ENCODE results near the gene E4F1. TPM values are rescaled to one million over a fixed set of nuclear protein-coding genes. Genes with fewer than 3 reads are reported as not detected.

Gene E4F1
- total and polyA plus RNA-seq, 2 experiments from 2014 or later: 27.7 to 55.4 TPM

DNA sequence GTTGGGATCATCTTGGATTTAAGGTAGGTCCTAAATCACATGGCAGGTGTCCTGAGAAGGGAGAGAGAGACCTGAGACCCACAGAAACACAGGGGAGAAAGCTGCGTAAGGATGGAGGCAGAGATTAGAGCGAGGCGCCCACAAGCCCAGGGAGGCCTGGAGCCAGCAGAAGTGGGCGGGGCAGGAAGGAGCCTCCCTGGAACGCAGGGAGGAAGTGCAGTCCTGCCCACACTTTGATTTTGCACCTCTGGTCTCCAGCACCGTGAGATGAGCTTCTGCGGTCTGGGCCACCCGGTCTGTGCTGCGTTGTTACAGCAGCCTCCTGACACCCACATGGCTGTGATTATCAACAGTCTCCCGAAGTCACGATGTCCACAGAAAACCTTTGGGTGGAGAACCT, 19.2 kb downstream of the E4F1 start:
- H3K27ac ChIP-seq: no peak overlapping the region
- TF ChIP-seq, protein P1, sequence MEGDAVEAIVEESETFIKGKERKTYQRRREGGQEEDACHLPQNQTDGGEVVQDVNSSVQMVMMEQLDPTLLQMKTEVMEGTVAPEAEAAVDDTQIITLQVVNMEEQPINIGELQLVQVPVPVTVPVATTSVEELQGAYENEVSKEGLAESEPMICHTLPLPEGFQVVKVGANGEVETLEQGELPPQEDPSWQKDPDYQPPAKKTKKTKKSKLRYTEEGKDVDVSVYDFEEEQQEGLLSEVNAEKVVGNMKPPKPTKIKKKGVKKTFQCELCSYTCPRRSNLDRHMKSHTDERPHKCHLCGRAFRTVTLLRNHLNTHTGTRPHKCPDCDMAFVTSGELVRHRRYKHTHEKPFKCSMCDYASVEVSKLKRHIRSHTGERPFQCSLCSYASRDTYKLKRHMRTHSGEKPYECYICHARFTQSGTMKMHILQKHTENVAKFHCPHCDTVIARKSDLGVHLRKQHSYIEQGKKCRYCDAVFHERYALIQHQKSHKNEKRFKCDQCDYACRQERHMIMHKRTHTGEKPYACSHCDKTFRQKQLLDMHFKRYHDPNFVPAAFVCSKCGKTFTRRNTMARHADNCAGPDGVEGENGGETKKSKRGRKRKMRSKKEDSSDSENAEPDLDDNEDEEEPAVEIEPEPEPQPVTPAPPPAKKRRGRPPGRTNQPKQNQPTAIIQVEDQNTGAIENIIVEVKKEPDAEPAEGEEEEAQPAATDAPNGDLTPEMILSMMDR (IDR thresholded peaks at IDR 0.05; ENCODE audit: low read depth, low read length): no peak
- no peak overlapping the region for H3K4me3 ChIP-seq
- peaks cover 5% of the 10 kb centered on the region for H3K27me3 ChIP-seq
- DNase-seq (ENCODE audit: low read depth in 1 of 2, low spot score in 1 of 2): no peak
- H3K4me1 ChIP-seq (ENCODE audit: low read depth): no peaks in the 10 kb centered on the region
- H3K36me3 ChIP-seq: peaks cover 19% of the 10 kb centered on the region
- H3K9me3 ChIP-seq (ENCODE audit: low read depth): no peaks in the 10 kb centered on the region

DNA sequence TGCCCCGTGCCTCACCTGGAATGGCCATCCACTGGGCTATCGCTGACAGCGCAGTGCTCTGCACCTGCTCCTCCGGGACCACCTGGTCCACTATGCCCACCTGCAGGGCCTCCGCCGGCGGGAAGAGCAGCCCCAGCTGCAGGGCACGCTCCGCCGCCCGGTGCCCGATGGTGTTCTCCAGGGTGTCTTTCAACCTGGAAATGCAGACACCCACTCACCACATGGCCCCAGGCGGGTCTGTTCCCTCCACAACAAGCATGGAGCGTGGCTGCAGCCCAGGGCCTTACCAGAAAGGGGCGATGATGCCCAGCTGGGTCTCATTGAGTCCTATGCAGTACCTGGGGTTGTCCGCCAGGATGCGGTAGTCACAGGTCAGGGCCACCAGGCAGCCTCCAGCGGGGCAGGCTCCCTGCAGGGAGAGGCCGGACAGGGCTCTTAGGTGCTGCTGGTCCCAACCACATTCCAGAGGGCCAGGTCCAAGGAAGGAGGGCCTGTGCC, 19.7 kb downstream of the E4F1 start:
- Histone ChIP-seq H3K27ac (no peak overlapping the region), H3K9me3 (ENCODE audit: low read depth) (no peaks in the 10 kb centered on the region), H3K36me3 (peaks cover 19% of the 10 kb centered on the region), H3K4me1 (ENCODE audit: low read depth) (no peaks in the 10 kb centered on the region), H3K27me3 (no peaks in the 10 kb centered on the region), H3K4me3 (no peak overlapping the region)
- TF ChIP-seq, protein P1 (IDR thresholded peaks at IDR 0.05; ENCODE audit: low read depth, low read length): no peak
- DNase-seq (ENCODE audit: low read depth in 1 of 2, low spot score in 1 of 2): no peak

DNA sequence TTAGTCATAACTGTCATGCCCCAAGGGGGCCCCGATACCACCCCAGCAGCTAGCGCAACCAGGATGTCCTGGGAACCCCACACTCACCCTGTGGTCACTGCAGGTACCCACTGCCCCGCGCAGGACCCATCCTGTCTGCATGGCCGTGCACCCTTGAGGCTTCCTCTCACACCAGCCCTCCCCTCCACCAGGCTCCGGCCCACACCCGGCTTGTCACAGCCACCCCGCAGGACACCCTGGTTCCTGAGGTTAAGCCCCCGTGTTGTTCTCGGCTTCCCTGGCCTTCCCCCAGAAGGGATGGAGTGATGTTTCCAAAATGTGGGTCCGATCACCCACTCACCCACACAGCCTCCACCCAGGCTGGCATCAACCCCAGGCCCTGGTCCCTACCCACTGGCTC, 20.4 kb downstream of the E4F1 start:
- H3K9me3 ChIP-seq (ENCODE audit: low read depth): no peaks in the 10 kb centered on the region
- peaks cover 19% of the 10 kb centered on the region for H3K36me3 ChIP-seq
- H3K27ac ChIP-seq: no peak overlapping the region
- no peak for DNase-seq (ENCODE audit: low read depth in 1 of 2, low spot score in 1 of 2)
- TF ChIP-seq, protein P1 (IDR thresholded peaks at IDR 0.05; ENCODE audit: low read depth, low read length): no peak
- H3K4me1 ChIP-seq (ENCODE audit: low read depth): no peaks in the 10 kb centered on the region
- no peak overlapping the region for H3K4me3 ChIP-seq
- H3K27me3 ChIP-seq: no peaks in the 10 kb centered on the region

DNA sequence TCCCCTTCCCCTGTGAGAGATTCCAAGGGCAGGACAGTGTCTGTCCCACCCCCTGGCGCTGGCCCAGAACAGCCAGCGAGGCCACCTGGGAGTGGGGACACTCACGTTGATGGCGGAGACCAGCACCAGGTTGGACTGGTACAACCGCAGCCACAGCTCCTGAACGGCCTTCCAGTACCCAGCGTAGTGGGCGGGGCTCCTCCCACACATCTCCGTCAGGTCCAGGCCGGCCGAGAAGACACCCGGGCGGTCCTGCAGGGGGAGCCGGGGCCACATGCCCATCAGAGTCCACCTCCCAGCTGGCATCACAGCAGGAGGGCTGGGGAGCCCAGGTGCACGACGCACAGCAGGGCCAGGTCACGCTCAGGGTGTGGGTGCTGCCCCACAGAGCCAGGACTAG, 20.9 kb downstream of the E4F1 start:
- H3K9me3 ChIP-seq (ENCODE audit: low read depth): no peaks in the 10 kb centered on the region
- no peak overlapping the region for H3K4me3 ChIP-seq
- peaks cover 19% of the 10 kb centered on the region for H3K36me3 ChIP-seq
- H3K4me1 ChIP-seq (ENCODE audit: low read depth): no peaks in the 10 kb centered on the region
- DNase-seq (ENCODE audit: low read depth in 1 of 2, low spot score in 1 of 2): no peak
- no peaks in the 10 kb centered on the region for H3K27me3 ChIP-seq
- TF ChIP-seq, protein P1 (IDR thresholded peaks at IDR 0.05; ENCODE audit: low read depth, low read length): peak; percentile 5
- no peak overlapping the region for H3K27ac ChIP-seq

DNA sequence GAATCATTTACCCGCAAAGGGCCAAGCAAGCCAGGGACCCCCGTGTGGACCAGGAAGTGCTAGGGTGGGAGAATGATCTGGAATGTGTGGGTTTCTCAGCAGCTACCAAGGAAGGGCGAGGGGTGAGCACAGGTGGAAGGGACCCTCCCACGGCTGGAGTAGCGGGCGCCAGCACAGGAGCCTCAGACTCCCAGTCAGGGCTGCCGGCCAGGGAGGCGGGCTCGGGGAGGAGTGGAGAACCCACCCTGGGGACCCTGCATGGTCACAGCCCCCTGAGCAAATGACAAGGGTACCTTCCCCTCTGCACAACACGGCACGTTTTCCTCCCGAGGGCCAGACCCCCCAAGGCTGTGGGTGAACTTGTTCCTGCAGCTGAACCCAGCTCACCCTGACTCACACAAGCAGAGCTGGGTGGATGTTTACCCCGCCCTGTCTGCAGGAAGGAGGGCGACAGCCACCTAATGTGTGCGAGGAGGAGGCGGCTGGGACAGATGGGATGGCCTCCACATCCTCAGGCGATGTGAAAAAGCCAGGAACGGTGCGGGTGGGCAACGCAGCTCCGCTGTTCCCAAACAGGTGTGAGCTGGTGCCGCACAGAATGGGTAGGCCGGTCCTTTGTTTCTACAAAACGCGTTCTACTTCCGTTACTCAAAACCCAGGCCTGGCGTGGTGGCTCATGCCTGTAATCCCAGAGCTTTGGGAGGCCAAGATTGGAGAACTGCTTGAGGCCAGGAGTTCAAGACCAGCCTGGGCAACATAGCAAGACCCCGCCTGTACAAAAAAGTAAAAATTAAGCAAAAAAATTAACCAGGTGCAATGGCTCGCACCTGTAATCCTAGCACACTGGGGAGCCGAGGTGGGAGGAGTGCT, 21.8 kb downstream of the E4F1 start:
- no peaks in the 10 kb centered on the region for H3K27me3 ChIP-seq
- H3K4me1 ChIP-seq (ENCODE audit: low read depth): no peaks in the 10 kb centered on the region
- no peaks in the 10 kb centered on the region for H3K9me3 ChIP-seq (ENCODE audit: low read depth)
- H3K36me3 ChIP-seq: peaks cover 16% of the 10 kb centered on the region
- no peak overlapping the region for H3K4me3 ChIP-seq
- DNase-seq (ENCODE audit: low read depth in 1 of 2, low spot score in 1 of 2): no peak
- no peak overlapping the region for H3K27ac ChIP-seq
- TF ChIP-seq, protein P1 (IDR thresholded peaks at IDR 0.05; ENCODE audit: low read depth, low read length): no peak

Measured in cardiac muscle cell (in vitro differentiated cells and primary cell).